GM23248 (cell line): ENCODE measurements around the gene CELSR1. TPM values are rescaled to one million over a fixed set of nuclear protein-coding genes. Genes with fewer than 3 reads are reported as not detected.

Source experiments
- DNase-seq: peaks from one replicate; pipeline ENCODE4 v3.0.0-alpha.2; 2015
- H2AFZ ChIP-seq: fragments of 200-600 bp; sonication (generic); 2 replicates; pipeline ENCODE4 v1.6.1; 2016; ENCODE audit warnings: antibody characterized with exemption
- H3F3A ChIP-seq: fragments of 200-600 bp; sonication (generic); 2 replicates; pipeline ENCODE4 v1.6.1; 2016; ENCODE audit warnings: mild to moderate bottlenecking, antibody characterized with exemption, mixed run types; ENCODE audit not compliant: insufficient read depth
- H3K27ac ChIP-seq: fragments of 200-600 bp; sonication (generic); 2 replicates; pipeline ENCODE4 v1.5.1; 2016; ENCODE audit warnings: mild to moderate bottlenecking
- H3K27me3 ChIP-seq: fragments of 200-600 bp; sonication (generic); replicated peaks from 2 replicates; pipeline ENCODE4 v1.6.1; 2016; ENCODE audit warnings: mild to moderate bottlenecking; ENCODE audit not compliant: insufficient read depth
- H3K36me3 ChIP-seq: fragments of 200-600 bp; sonication (generic); 2 replicates; pipeline ENCODE4 v1.6.1; 2016; ENCODE audit warnings: low read depth, mild to moderate bottlenecking
- H3K4me1 ChIP-seq: fragments of 200-600 bp; sonication (generic); 2 replicates; pipeline ENCODE4 v1.6.1; 2016; ENCODE audit warnings: mild to moderate bottlenecking; ENCODE audit not compliant: insufficient read depth
- H3K4me2 ChIP-seq: fragments of 200-600 bp; sonication (generic); one replicate; pipeline ENCODE4 v1.6.1; 2016; ENCODE audit warnings: mild to moderate bottlenecking; ENCODE audit not compliant: unreplicated experiment
- H3K4me3 ChIP-seq: fragments of 200-600 bp; sonication (generic); 2 replicates; pipeline ENCODE4 v1.5.1; 2016; ENCODE audit warnings: mild to moderate bottlenecking
- H3K79me2 ChIP-seq: fragments of 200-600 bp; sonication (generic); 2 replicates; pipeline ENCODE4 v1.6.1; 2016; ENCODE audit warnings: mild to moderate bottlenecking; ENCODE audit not compliant: insufficient read depth
- H3K9ac ChIP-seq: fragments of 200-600 bp; sonication (generic); 2 replicates; pipeline ENCODE4 v1.6.1; 2016; ENCODE audit warnings: mild to moderate bottlenecking
- H3K9me2 ChIP-seq: fragments of 200-600 bp; sonication (generic); 2 replicates; pipeline ENCODE4 v1.6.1; 2016; ENCODE audit warnings: mixed run types, mild to moderate bottlenecking, moderate library complexity; ENCODE audit not compliant: insufficient read depth
- H3K9me3 ChIP-seq: fragments of 200-600 bp; sonication (generic); one replicate; pipeline ENCODE4 v1.6.1; 2017; ENCODE audit warnings: low read depth
- H4K20me1 ChIP-seq: fragments of 200-600 bp; sonication (generic); 2 replicates; pipeline ENCODE4 v1.6.0; 2016; ENCODE audit not compliant: insufficient read depth
- EZH2 ChIP-seq: fragments of 200-600 bp; sonication (generic); IDR thresholded peaks from 2 replicates; pipeline ENCODE4 v1.6.1; 2018; ENCODE audit warnings: antibody characterized with exemption, mild to moderate bottlenecking; ENCODE audit not compliant: insufficient read depth, poor library complexity, severe bottlenecking
- EZH2phosphoT487 ChIP-seq: fragments of 200-600 bp; sonication (generic); IDR thresholded peaks from 2 replicates; pipeline ENCODE4 v1.6.1; 2018; ENCODE audit warnings: antibody characterized with exemption, moderate library complexity, mild to moderate bottlenecking, low read depth; ENCODE audit not compliant: insufficient read depth
- WGBS, 2 experiments: methylation state at CpG; one replicate each; pipeline ENCODE4 v1.1.6; 2015 to 2017; ENCODE audit warnings: low lambda C conversion rate in 2 of 2, low coverage in 1 of 2; ENCODE audit errors: missing lambda C conversion rate in 2 of 2; 5-methylcytosine and 5-hydroxymethylcytosine counted together
- in situ Hi-C: fragments of 300-500 bp; cut with MboI; formaldehyde crosslinking; loops from 2 replicates; pipeline ENCODE4 v1.15.0; 2020
- polyA plus RNA-seq: library from polyadenylated mRNA; unstranded; fragments of >200 nt; fragmentation: Nextera tagmentation; extraction: Ambion mirVana; gene quantifications from 2 replicates; pipeline ENCODE4 v1.2.1, GENCODE V29; 2016
- total RNA-seq: library from RNA; depleted of rRNA; stranded (reverse); fragments of >200 nt; shearing (Covaris generic); gene quantifications from 2 replicates; pipeline ENCODE4 v1.2.3, GENCODE V29; 2014

The CELSR1 gene
- total and polyA plus RNA-seq, 2 experiments from 2014 or later, result 0.23 to 0.54 TPM

DNA sequence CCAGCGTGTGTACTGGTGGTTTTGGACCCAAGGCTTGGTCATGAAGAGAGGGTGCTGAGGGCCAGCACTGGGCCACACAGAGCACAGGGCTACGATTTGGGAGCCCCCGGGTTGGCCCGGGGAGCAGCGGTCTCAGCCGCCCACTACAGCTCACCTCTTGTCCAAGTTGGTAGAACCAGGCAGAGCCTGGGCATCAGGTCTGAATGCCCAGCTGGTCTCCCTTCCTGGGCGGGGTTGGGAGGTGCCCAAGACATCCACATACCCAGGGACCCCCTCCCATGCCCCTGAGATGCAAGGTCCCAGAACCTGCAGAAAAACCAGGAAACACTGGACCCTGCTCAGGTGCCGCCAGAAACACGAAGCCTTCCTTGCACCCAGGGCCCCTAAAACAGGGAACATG, 18.0 kb downstream of the CELSR1 start:
- no peak overlapping the region for H3K4me3 ChIP-seq
- no peaks in the 10 kb centered on the region for H3K9me3 ChIP-seq
- no peak overlapping the region for H3K9ac ChIP-seq
- H3K36me3 ChIP-seq, result no peaks in the 10 kb centered on the region
- no peaks in the 10 kb centered on the region for H3F3A ChIP-seq
- peaks cover 6% of the 10 kb centered on the region; the same call in 1 of the 2 replicates for H3K27me3 ChIP-seq
- no peak overlapping the region for H3K4me2 ChIP-seq
- H3K79me2 ChIP-seq, result no peaks in the 10 kb centered on the region
- no peak overlapping the region for H3K27ac ChIP-seq
- no peak for DNase-seq
- no peak overlapping the region for H2AFZ ChIP-seq
- TF ChIP-seq EZH2 (no peak), EZH2phosphoT487 (no peak)
- in situ Hi-C loops, result no loop called here
- 74 to 76% methylated on average over 9 of the region's 9 CpGs for WGBS, 2 experiments
- H3K4me1 ChIP-seq, result 0 out of 2 replicates have a peak, but pooled peaks cover 2% of the 10 kb centered on the region
- no peaks in the 10 kb centered on the region for H3K9me2 ChIP-seq
- no peaks in the 10 kb centered on the region for H4K20me1 ChIP-seq

DNA sequence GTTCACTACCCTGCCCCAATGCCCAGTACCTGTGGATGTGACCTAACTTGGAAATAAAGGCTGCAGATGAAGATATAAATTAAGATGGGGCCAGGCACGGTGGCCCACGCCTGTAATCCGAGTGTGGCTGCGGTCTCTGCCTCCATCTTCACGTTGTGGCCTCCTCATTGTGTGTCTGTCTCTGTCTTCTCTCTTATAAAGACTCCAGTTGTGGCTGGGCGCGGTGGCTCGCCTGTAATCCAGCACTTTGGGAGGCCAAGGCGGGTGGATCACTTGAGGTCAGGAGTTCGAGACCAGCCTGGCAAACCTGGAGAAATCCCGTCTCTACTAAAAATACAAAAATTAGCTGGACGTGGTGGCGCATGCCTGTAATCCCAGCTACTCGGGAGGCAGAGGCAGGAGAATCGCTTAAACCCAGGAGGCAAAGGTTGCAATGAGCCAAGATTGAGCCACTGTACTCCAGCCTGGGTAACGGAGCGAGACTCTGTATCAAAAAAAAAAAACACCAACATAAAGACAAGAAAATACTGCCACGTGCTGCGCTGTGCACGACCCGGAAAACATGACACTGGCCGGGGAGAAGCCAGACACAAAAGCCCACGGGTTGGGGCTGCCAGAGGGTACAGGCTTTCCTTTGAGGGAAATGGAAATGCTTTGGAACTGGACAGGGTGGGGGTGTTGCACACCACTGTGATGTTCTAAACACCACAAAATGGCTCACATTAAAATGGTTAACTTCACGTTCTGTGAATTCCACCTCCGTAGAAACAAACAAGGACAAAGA, 18.7 kb downstream of the CELSR1 start:
- Histone ChIP-seq H3K36me3 (no peaks in the 10 kb centered on the region), H3K4me3 (no peak overlapping the region), H3K27ac (no peak overlapping the region), H3K27me3 (peaks cover 6% of the 10 kb centered on the region; the same call in 1 of the 2 replicates), H3K9ac (no peak overlapping the region), H4K20me1 (no peaks in the 10 kb centered on the region), H3K4me1 (0 out of 2 replicates have a peak, but pooled peaks cover 3% of the 10 kb centered on the region), H3K4me2 (no peak overlapping the region), H3K9me3 (no peaks in the 10 kb centered on the region), H3K9me2 (no peaks in the 10 kb centered on the region), H3K79me2 (no peaks in the 10 kb centered on the region), H2AFZ (no peak overlapping the region), H3F3A (no peaks in the 10 kb centered on the region)
- in situ Hi-C loops, result no loop called here
- 82 to 83% methylated on average over 24 to 25 of the region's 25 CpGs for WGBS, 2 experiments
- no peak for DNase-seq
- TF ChIP-seq EZH2, result no peak
- no peak for TF ChIP-seq EZH2phosphoT487

DNA sequence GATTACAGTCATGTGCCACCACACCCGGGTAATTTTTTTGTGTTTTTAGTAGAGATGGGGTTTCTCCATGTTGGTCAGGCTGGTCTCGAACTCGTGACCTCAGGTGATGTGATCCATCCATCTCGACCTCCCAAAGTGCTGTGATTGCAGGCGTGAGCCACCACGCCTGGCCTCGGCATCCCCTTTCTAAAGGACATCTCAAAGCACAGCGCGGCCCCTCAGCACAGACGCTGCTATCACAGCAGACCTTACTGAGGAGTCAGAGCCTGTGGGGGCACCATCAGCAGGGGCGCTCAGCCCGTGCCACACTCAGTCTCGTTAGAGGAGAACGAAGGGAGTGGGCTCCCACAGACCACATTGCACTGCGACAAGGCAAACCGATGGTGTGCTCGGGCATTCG, 19.4 kb downstream of the CELSR1 start:
- H4K20me1 ChIP-seq, result no peaks in the 10 kb centered on the region
- DNase-seq, result no peak
- no peak overlapping the region for H3K9ac ChIP-seq
- no peaks in the 10 kb centered on the region for H3K9me2 ChIP-seq
- no peak for TF ChIP-seq EZH2phosphoT487
- no peak for TF ChIP-seq EZH2
- no peak overlapping the region for H3K4me2 ChIP-seq
- H3K27ac ChIP-seq, result no peak overlapping the region
- no peak overlapping the region for H3K4me3 ChIP-seq
- H2AFZ ChIP-seq, result no peak overlapping the region
- H3K9me3 ChIP-seq, result no peaks in the 10 kb centered on the region
- H3K27me3 ChIP-seq, result peaks cover 6% of the 10 kb centered on the region; the same call in 1 of the 2 replicates
- H3F3A ChIP-seq, result no peaks in the 10 kb centered on the region
- 0 out of 2 replicates have a peak, but pooled peaks cover 3% of the 10 kb centered on the region for H3K4me1 ChIP-seq
- no peaks in the 10 kb centered on the region for H3K36me3 ChIP-seq
- in situ Hi-C loops, result no loop called here
- WGBS, 2 experiments, result 88 to 91% methylated on average over 18 of the region's 18 CpGs
- no peaks in the 10 kb centered on the region for H3K79me2 ChIP-seq

DNA sequence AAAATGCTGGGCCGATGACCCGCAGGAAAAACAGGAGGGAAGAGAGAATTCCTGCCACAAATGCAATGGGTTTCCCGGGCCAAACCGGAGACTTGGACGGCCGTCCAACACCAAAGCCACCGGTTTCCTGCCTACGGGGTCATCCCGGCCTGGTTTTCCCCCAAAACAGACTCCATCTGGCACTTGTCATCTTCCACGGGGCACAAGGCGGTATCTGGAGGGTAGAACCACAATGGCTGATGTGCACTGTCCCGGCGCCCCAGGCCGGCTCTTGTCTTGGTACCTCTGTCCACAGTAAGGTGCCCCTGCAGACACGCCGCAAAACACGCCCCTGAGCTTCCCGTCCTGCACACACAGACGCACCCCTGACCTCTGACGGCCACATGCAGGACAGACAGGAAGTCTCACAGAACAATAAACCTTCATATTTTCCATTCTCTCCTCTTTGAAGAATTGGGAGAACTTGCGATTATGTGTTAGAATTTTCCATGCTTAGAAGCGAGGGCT, 20.1 kb downstream of the CELSR1 start:
- peaks cover 2% of the 10 kb centered on the region; the same call in 1 of the 2 replicates for H3K27me3 ChIP-seq
- no peaks in the 10 kb centered on the region for H3F3A ChIP-seq
- H2AFZ ChIP-seq, result no peak overlapping the region
- in situ Hi-C loops, result no loop called here
- H3K9me3 ChIP-seq, result no peaks in the 10 kb centered on the region
- H3K27ac ChIP-seq, result no peak overlapping the region
- WGBS, 2 experiments, result 68 to 75% methylated on average over 22 of the region's 22 CpGs
- 0 out of 2 replicates have a peak, but pooled peaks cover 3% of the 10 kb centered on the region for H3K4me1 ChIP-seq
- no peak overlapping the region for H3K4me2 ChIP-seq
- H3K4me3 ChIP-seq, result no peak overlapping the region
- H3K9me2 ChIP-seq, result no peaks in the 10 kb centered on the region
- no peaks in the 10 kb centered on the region for H4K20me1 ChIP-seq
- H3K79me2 ChIP-seq, result no peaks in the 10 kb centered on the region
- no peak overlapping the region for H3K9ac ChIP-seq
- no peaks in the 10 kb centered on the region for H3K36me3 ChIP-seq
- TF ChIP-seq EZH2, result no peak
- no peak for TF ChIP-seq EZH2phosphoT487
- DNase-seq, result no peak
